Measurements from ENCODE around the gene SLC10A1. TPM values are rescaled to one million over a fixed set of nuclear protein-coding genes. Genes with fewer than 3 reads are reported as not detected.

Gene SLC10A1
- total and polyA plus RNA-seq, 2 experiments from 2014 or later, result not detected

- DNase-seq, result no peak
- Histone ChIP-seq H3K4me3 (no peak overlapping the region), H3K9me3 (ENCODE audit: low read depth) (no peaks in the 10 kb centered on the region), H4K20me1 (ENCODE audit: insufficient read depth) (no peaks in the 10 kb centered on the region), H3F3A (ENCODE audit: insufficient read depth) (no peaks in the 10 kb centered on the region), H3K9ac (no peak overlapping the region), H3K79me2 (ENCODE audit: insufficient read depth) (no peaks in the 10 kb centered on the region), H3K4me1 (ENCODE audit: insufficient read depth) (no peaks in the 10 kb centered on the region), H3K27me3 (replicated peaks; ENCODE audit: insufficient read depth) (no peaks in the 10 kb centered on the region; the same call in 1 of the 2 replicates), H3K36me3 (ENCODE audit: low read depth) (no peaks in the 10 kb centered on the region), H3K27ac (no peak overlapping the region), H3K9me2 (ENCODE audit: insufficient read depth) (no peaks in the 10 kb centered on the region), H2AFZ (no peak overlapping the region), H3K4me2 (ENCODE audit: unreplicated experiment) (no peak overlapping the region)
- WGBS, 2 experiments (ENCODE audit: low coverage in 1 of 2, low lambda C conversion rate in 2 of 2, missing lambda C conversion rate in 2 of 2), result 56% methylated on average over 5 of the region's 5 CpGs
- in situ Hi-C loops (cut with MboI), result no loop called here
- TF ChIP-seq EZH2phosphoT487 (IDR thresholded peaks at IDR 0.05; ENCODE audit: insufficient read depth, low read depth), result no peak
- TF ChIP-seq EZH2 (IDR thresholded peaks at IDR 0.05; ENCODE audit: insufficient read depth, poor library complexity, severe bottlenecking), result no peak
These were observed 715 bp upstream of the SLC10A1 start for GRCh38 chr14:69797573-69798338.

DNA sequence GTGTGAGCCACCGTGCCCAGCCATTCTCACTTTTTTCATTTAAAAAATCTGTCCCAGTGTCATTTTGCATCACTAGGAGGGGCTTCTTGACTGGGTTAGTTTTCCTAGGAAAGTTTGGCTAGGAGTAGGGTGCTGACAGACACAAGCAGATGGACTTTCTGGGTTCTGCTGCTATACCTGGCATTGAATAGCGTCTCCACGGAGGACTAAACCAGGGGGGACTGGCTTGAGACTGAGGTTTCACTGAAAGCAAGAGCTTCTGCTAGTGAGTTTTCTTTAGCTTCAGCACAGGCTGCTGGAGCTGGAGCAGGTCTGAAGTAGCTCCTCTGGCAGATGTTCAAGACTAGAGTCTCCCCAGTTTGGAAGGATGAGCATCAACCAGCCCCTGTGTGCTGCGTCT lies 1.4 kb downstream of the SLC10A1 start:
- no peak for DNase-seq
- Histone ChIP-seq H3K27ac (no peak overlapping the region), H3K79me2 (ENCODE audit: insufficient read depth) (no peaks in the 10 kb centered on the region), H3K4me3 (no peak overlapping the region), H3F3A (ENCODE audit: insufficient read depth) (no peaks in the 10 kb centered on the region), H4K20me1 (ENCODE audit: insufficient read depth) (no peaks in the 10 kb centered on the region), H3K9ac (no peak overlapping the region), H3K4me1 (ENCODE audit: insufficient read depth) (no peaks in the 10 kb centered on the region), H3K9me3 (ENCODE audit: low read depth) (no peaks in the 10 kb centered on the region), H3K27me3 (replicated peaks; ENCODE audit: insufficient read depth) (no peaks in the 10 kb centered on the region; the same call in 1 of the 2 replicates), H2AFZ (no peak overlapping the region), H3K4me2 (ENCODE audit: unreplicated experiment) (no peak overlapping the region), H3K9me2 (ENCODE audit: insufficient read depth) (no peaks in the 10 kb centered on the region), H3K36me3 (ENCODE audit: low read depth) (no peaks in the 10 kb centered on the region)
- in situ Hi-C loops (cut with MboI), result no loop called here
- WGBS, 2 experiments (ENCODE audit: low coverage in 1 of 2, low lambda C conversion rate in 2 of 2, missing lambda C conversion rate in 2 of 2), result 45 to 48% methylated on average over 4 of the region's 4 CpGs
- TF ChIP-seq EZH2phosphoT487 (IDR thresholded peaks at IDR 0.05; ENCODE audit: insufficient read depth, low read depth), result no peak
- no peak for TF ChIP-seq EZH2 (IDR thresholded peaks at IDR 0.05; ENCODE audit: insufficient read depth, poor library complexity, severe bottlenecking)

DNA sequence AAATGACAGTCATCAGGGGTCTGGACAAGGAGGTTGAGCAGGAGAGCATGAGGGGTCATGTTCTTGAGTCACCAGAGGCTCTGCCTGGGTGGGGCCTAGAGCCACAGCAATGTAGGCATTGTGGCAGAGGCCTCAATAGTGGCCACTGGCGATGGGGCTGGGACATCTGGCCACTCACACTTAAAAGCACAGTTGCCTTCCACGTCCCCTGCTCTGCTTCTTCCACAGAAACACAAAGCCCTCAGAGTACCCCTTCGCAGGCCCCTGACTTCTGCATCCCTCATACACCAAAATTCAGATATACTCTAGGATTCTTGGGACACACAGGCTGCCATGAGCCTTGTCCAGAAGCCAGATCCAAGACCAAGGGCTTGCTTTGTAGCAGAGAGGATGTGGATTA lies 2.2 kb downstream of the SLC10A1 start:
- no peak overlapping the region for H2AFZ ChIP-seq
- WGBS, 2 experiments (ENCODE audit: low coverage in 1 of 2, low lambda C conversion rate in 2 of 2, missing lambda C conversion rate in 2 of 2), result 52 to 53% methylated on average over 3 of the region's 3 CpGs
- no peaks in the 10 kb centered on the region for H4K20me1 ChIP-seq (ENCODE audit: insufficient read depth)
- no peak overlapping the region for H3K27ac ChIP-seq
- no peaks in the 10 kb centered on the region for H3K4me1 ChIP-seq (ENCODE audit: insufficient read depth)
- no peak overlapping the region for H3K4me3 ChIP-seq
- H3K27me3 ChIP-seq (replicated peaks; ENCODE audit: insufficient read depth), result no peaks in the 10 kb centered on the region
- TF ChIP-seq EZH2 (IDR thresholded peaks at IDR 0.05; ENCODE audit: insufficient read depth, poor library complexity, severe bottlenecking), result no peak
- TF ChIP-seq EZH2phosphoT487 (IDR thresholded peaks at IDR 0.05; ENCODE audit: insufficient read depth, low read depth), result no peak
- H3K9me3 ChIP-seq (ENCODE audit: low read depth), result no peaks in the 10 kb centered on the region
- no peaks in the 10 kb centered on the region for H3F3A ChIP-seq (ENCODE audit: insufficient read depth)
- H3K79me2 ChIP-seq (ENCODE audit: insufficient read depth), result no peaks in the 10 kb centered on the region
- H3K4me2 ChIP-seq (ENCODE audit: unreplicated experiment), result no peak overlapping the region
- H3K9me2 ChIP-seq (ENCODE audit: insufficient read depth), result no peaks in the 10 kb centered on the region
- no peak for DNase-seq
- H3K9ac ChIP-seq, result no peak overlapping the region
- no peaks in the 10 kb centered on the region for H3K36me3 ChIP-seq (ENCODE audit: low read depth)
- in situ Hi-C loops (cut with MboI), result no loop called here

DNA sequence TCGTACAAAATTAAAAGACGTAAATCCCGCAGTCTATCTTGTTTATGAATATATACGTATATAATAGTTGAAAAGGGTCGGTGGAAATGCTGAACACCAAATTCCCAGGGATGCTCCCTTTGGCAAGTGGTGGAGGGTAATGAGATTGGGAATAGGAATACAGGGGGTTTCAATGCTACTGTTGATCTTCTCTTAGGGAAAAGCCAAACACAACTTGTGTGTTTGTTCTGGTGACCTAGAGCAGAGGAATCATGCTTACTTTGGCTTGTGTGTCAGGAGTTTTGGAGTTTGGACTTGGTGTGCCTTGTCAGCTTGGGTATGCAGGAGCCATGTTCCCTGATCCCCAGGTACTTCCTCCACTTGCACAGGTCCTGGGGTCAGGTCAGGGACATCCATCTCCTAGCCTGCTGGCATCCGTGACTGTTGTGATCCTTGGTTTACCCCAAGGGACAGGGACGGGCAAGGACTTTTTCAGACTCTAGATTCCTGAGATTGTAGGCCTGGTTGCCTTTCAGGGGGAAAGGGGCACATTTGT lies 4.1 kb downstream of the SLC10A1 start:
- no peaks in the 10 kb centered on the region for H3K79me2 ChIP-seq (ENCODE audit: insufficient read depth)
- H3K4me3 ChIP-seq, result no peak overlapping the region
- in situ Hi-C loops (cut with MboI), result no loop called here
- H3F3A ChIP-seq (ENCODE audit: insufficient read depth), result no peaks in the 10 kb centered on the region
- 73 to 82% methylated on average over 7 of the region's 7 CpGs for WGBS, 2 experiments (ENCODE audit: low coverage in 1 of 2, low lambda C conversion rate in 2 of 2, missing lambda C conversion rate in 2 of 2)
- no peak overlapping the region for H3K27ac ChIP-seq
- no peaks in the 10 kb centered on the region for H3K36me3 ChIP-seq (ENCODE audit: low read depth)
- no peak overlapping the region for H2AFZ ChIP-seq
- no peaks in the 10 kb centered on the region for H3K9me2 ChIP-seq (ENCODE audit: insufficient read depth)
- no peak for DNase-seq
- no peaks in the 10 kb centered on the region for H3K27me3 ChIP-seq (replicated peaks; ENCODE audit: insufficient read depth)
- TF ChIP-seq EZH2 (IDR thresholded peaks at IDR 0.05; ENCODE audit: insufficient read depth, poor library complexity, severe bottlenecking) (no peak), EZH2phosphoT487 (IDR thresholded peaks at IDR 0.05; ENCODE audit: insufficient read depth, low read depth) (no peak)
- H3K9ac ChIP-seq, result no peak overlapping the region
- no peaks in the 10 kb centered on the region for H3K4me1 ChIP-seq (ENCODE audit: insufficient read depth)
- H4K20me1 ChIP-seq (ENCODE audit: insufficient read depth), result no peaks in the 10 kb centered on the region
- no peaks in the 10 kb centered on the region for H3K9me3 ChIP-seq (ENCODE audit: low read depth)
- no peak overlapping the region for H3K4me2 ChIP-seq (ENCODE audit: unreplicated experiment)

Measured in GM23248 (cell line).